ENCODE measurements around the gene C1GALT1. TPM values are rescaled to one million over a fixed set of nuclear protein-coding genes. Genes with fewer than 3 reads are reported as not detected.

The C1GALT1 gene
- total RNA-seq, 1 experiment from 2014 or later, result 15.6 TPM

DNA sequence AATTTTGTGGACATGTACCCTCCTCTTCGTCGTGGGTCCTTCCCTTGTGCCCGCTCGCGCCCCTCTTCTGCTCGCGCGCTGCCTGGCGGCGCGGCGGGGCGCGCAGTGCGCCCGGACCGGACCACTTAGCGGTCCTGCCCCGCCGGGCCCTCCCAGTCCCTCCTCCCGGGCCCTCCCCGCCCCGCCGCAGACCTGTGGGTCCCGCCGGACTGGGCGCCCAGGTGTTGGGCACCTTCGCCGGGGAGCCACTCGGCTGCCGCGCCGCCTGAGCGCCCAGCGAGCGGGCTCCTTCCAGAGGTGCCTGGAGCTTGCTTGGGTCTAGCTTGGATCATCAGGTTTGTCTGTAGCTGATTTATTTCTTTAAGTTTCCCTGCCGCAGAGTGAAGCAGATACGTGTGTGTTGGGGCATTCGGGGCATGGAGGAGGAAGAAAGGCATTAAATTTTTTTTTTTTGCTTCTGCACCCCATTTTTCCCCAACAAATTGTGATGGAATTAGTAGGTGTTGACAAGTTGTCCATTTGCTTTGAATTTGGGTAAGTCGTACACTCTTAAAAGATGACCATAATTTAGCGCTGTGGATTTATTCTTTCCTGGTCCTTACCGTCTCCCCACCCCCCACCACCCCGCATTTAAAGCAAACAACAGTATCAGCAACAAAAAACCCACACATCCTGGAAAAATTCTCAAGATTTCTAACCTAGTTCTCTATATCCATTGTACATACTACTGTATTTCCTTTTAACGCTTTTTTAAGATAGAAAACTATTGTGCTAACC is 905 bp downstream of the C1GALT1 start:
- Histone ChIP-seq H3K27ac (ENCODE audit: low read depth, low read length, poor library complexity, severe bottlenecking) (peak overlapping the region; percentile 85), H3K9me3 (ENCODE audit: low read depth, low read length, poor library complexity, severe bottlenecking) (no peaks in the 10 kb centered on the region), H3K27me3 (replicated peaks; ENCODE audit: insufficient read depth, low read depth, low read length, poor library complexity) (no peaks in the 10 kb centered on the region), H3K4me1 (ENCODE audit: insufficient read depth, low read length, poor library complexity, severe bottlenecking) (peaks cover 4% of the 10 kb centered on the region), H3K36me3 (ENCODE audit: insufficient read depth, low read length, poor library complexity, severe bottlenecking) (no peaks in the 10 kb centered on the region), H3K4me3 (ENCODE audit: low read depth, low read length, poor library complexity, severe bottlenecking) (peak overlapping the region; percentile 85)
- ChIA-PET POLR2A (ENCODE audit: low non-redundant PET) (interaction anchor here (0.7 kb wide), 2 partner anchors 51 to 369 kb away, joined by 4 to 10 read pairs; no protein-coding TSS in a partner anchor), CTCF (no interaction called here)
- intact Hi-C loops (cut with micrococcal nuclease; ENCODE audit: unreplicated experiment), result loop anchor here (10.0 kb wide), 1 partner anchor 218 kb away; no protein-coding TSS in a partner anchor
- DNase-seq (ENCODE audit: low spot score), result peak; percentile 23
- BruUV-seq (replicated peaks), result no TSS peak
- no peak for TF ChIP-seq EZH2 (IDR thresholded peaks at IDR 0.05; ENCODE audit: borderline replicate concordance, low read depth, low read length, poor library complexity, severe bottlenecking)
- TF ChIP-seq, protein P1, sequence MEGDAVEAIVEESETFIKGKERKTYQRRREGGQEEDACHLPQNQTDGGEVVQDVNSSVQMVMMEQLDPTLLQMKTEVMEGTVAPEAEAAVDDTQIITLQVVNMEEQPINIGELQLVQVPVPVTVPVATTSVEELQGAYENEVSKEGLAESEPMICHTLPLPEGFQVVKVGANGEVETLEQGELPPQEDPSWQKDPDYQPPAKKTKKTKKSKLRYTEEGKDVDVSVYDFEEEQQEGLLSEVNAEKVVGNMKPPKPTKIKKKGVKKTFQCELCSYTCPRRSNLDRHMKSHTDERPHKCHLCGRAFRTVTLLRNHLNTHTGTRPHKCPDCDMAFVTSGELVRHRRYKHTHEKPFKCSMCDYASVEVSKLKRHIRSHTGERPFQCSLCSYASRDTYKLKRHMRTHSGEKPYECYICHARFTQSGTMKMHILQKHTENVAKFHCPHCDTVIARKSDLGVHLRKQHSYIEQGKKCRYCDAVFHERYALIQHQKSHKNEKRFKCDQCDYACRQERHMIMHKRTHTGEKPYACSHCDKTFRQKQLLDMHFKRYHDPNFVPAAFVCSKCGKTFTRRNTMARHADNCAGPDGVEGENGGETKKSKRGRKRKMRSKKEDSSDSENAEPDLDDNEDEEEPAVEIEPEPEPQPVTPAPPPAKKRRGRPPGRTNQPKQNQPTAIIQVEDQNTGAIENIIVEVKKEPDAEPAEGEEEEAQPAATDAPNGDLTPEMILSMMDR (conservative IDR thresholded peaks at IDR 0.05; ENCODE audit: low read depth, low read length), result no peak

DNA sequence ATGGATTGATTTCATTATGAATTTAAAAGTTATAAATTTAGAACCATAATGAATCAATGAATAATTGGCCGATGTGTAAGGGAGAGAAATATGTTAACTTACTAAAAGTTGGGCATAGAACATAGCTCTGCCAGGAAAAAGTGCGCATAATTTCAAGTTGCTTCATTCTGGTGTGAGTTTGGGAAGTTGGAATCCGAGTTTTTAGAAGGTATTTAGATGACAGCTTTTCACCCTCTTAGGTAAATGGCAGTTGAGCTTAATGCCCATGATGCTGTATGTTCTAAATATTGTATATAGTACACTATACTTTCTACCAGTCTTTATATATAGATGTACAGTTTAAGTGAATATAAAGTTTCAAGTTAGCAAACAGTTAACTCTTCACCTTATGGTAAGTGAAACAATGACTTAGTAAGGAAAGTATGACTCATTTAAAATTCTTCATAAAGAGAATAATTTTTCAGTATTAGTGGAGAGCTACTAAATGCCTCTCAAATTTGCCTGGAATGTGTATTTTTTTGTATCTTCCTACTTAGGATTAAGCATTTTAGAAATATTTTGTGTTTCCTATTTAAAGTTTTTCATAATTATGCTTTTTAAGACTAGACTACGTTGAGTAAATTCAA is 1.6 kb downstream of the C1GALT1 start:
- Histone ChIP-seq H3K27me3 (replicated peaks; ENCODE audit: insufficient read depth, low read depth, low read length, poor library complexity) (no peaks in the 10 kb centered on the region), H3K9me3 (ENCODE audit: low read depth, low read length, poor library complexity, severe bottlenecking) (no peaks in the 10 kb centered on the region), H3K27ac (ENCODE audit: low read depth, low read length, poor library complexity, severe bottlenecking) (no peak overlapping the region), H3K4me1 (ENCODE audit: insufficient read depth, low read length, poor library complexity, severe bottlenecking) (peaks cover 4% of the 10 kb centered on the region), H3K4me3 (ENCODE audit: low read depth, low read length, poor library complexity, severe bottlenecking) (peak overlapping the region; percentile 85), H3K36me3 (ENCODE audit: insufficient read depth, low read length, poor library complexity, severe bottlenecking) (no peaks in the 10 kb centered on the region)
- POLR2A ChIA-PET (ENCODE audit: low non-redundant PET), result no interaction called here
- no peak for TF ChIP-seq EZH2 (IDR thresholded peaks at IDR 0.05; ENCODE audit: borderline replicate concordance, low read depth, low read length, poor library complexity, severe bottlenecking)
- TF ChIP-seq, protein P1 (conservative IDR thresholded peaks at IDR 0.05; ENCODE audit: low read depth, low read length), result no peak
- DNase-seq (ENCODE audit: low spot score), result no peak
- BruUV-seq (replicated peaks), result TSS peak; percentile 65
- intact Hi-C loops (cut with micrococcal nuclease; ENCODE audit: unreplicated experiment), result loop anchor here (10.0 kb wide), 1 partner anchor 219 kb away; no protein-coding TSS in a partner anchor
- CTCF ChIA-PET, result no interaction called here

DNA sequence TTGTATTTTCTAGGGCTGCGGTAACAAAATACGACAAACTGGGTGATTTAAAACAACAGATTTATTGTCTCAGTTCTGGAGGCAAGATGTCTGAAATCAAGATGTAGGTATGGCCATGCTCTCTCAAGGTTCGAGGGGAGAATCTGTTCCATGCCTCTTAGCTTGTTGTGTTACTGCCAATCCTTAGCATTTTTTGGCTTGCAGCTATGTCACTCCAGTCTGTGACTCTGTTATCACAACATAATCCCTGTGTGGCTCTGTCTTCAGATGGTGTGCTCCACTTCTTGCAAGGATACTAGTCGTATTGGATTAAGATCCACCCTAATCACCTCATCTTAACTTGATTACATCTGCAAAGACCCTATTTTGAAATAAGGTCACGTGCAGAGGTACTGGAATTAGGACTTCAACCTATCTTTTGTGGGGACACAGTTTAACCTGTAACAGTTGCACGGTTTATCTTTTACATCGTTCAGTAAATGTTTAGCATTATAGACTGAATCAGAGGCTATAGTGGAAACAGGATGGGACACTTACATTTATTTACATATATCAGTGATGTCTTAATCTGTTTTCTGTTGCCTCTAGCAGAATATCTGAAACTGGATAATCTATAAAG is 3.1 kb downstream of the C1GALT1 start:
- intact Hi-C loops (cut with micrococcal nuclease; ENCODE audit: unreplicated experiment), result loop anchor here (10.0 kb wide), 1 partner anchor 221 kb away; no protein-coding TSS in a partner anchor
- H3K4me3 ChIP-seq (ENCODE audit: low read depth, low read length, poor library complexity, severe bottlenecking), result no peak overlapping the region
- no peaks in the 10 kb centered on the region for H3K27me3 ChIP-seq (replicated peaks; ENCODE audit: insufficient read depth, low read depth, low read length, poor library complexity)
- CTCF ChIA-PET, result no interaction called here
- H3K9me3 ChIP-seq (ENCODE audit: low read depth, low read length, poor library complexity, severe bottlenecking), result no peaks in the 10 kb centered on the region
- H3K4me1 ChIP-seq (ENCODE audit: insufficient read depth, low read length, poor library complexity, severe bottlenecking), result peaks cover 4% of the 10 kb centered on the region
- no peak overlapping the region for H3K27ac ChIP-seq (ENCODE audit: low read depth, low read length, poor library complexity, severe bottlenecking)
- no TSS peak for BruUV-seq (replicated peaks)
- DNase-seq (ENCODE audit: low spot score), result no peak
- TF ChIP-seq, protein P1 (conservative IDR thresholded peaks at IDR 0.05; ENCODE audit: low read depth, low read length), result no peak
- no peak for TF ChIP-seq EZH2 (IDR thresholded peaks at IDR 0.05; ENCODE audit: borderline replicate concordance, low read depth, low read length, poor library complexity, severe bottlenecking)
- POLR2A ChIA-PET (ENCODE audit: low non-redundant PET), result no interaction called here
- no peaks in the 10 kb centered on the region for H3K36me3 ChIP-seq (ENCODE audit: insufficient read depth, low read length, poor library complexity, severe bottlenecking)
